Common myeloid progenitor, CD34-positive (primary cell): Measurements from ENCODE around the gene NTSR2.

Experiments
- CTCF ChIA-PET: fragments of 350-600 bp; sonication (Branson Sonifier 250); formaldehyde crosslinking; loops from one replicate; lab custom pipeline; 2021; ENCODE audit warnings: antibody characterized with exemption; lab: Charles Lee
- POLR2A ChIA-PET: fragments of 350-600 bp; sonication (Branson Sonifier 250); formaldehyde crosslinking; loops from one replicate; lab custom pipeline; 2021; ENCODE audit warnings: antibody characterized with exemption; lab: Charles Lee
- DNase-seq, 3 donors: peaks; one replicate each; pipeline versions ENCODE4 v3.0.0 to v3.0.0-alpha.2; 2013
- H3K27ac ChIP-seq, 2 experiments: 1 replicate in 1 of 2; 2 replicates in 1 of 2; pipeline ENCODE4 v1.7.0; 2013; ENCODE audit warnings: inconsistent platforms in 2 of 2, low read length in 2 of 2, mild to moderate bottlenecking in 2 of 2, low read depth in 1 of 2, moderate library complexity in 1 of 2; ENCODE audit not compliant: severe bottlenecking in 2 of 2, insufficient read depth in 1 of 2, poor library complexity in 1 of 2
- H3K27me3 ChIP-seq, 5 experiments: replicated peaks in 2 of 5; 1 replicate in 3 of 5; 2 replicates in 2 of 5; pipeline versions ENCODE4 v1.6.1 to v1.7.0; 2013; ENCODE audit warnings: low read length in 4 of 5, mild to moderate bottlenecking in 2 of 5, moderate library complexity in 2 of 5, inconsistent platforms in 1 of 5; ENCODE audit not compliant: insufficient read depth in 5 of 5, control insufficient read depth in 4 of 5
- H3K36me3 ChIP-seq, 4 experiments: 1 replicate in 2 of 4; 2 replicates in 2 of 4; pipeline versions ENCODE4 v1.6.1 to v1.7.0; 2013; ENCODE audit warnings: low read length in 3 of 4, control low read depth in 1 of 4, mild to moderate bottlenecking in 1 of 4; ENCODE audit not compliant: control insufficient read depth in 4 of 4, insufficient read depth in 4 of 4
- H3K4me1 ChIP-seq, 4 experiments: 1 replicate in 3 of 4; 2 replicates in 1 of 4; pipeline versions ENCODE4 v1.6.1 to v1.7.1; 2013; ENCODE audit warnings: low read length in 3 of 4, mild to moderate bottlenecking in 3 of 4, control low read depth in 1 of 4, inconsistent platforms in 1 of 4, moderate library complexity in 1 of 4; ENCODE audit not compliant: control insufficient read depth in 4 of 4, insufficient read depth in 4 of 4; ENCODE audit errors: control extremely low read depth in 1 of 4
- H3K4me3 ChIP-seq, 7 experiments: 1 replicate in 4 of 7; 2 replicates in 3 of 7; pipeline versions ENCODE4 v1.5.1 to v1.7.0; 2013; ENCODE audit warnings: mild to moderate bottlenecking in 7 of 7, low read length in 6 of 7, moderate library complexity in 6 of 7, inconsistent platforms in 2 of 7, low read depth in 2 of 7, control low read depth in 1 of 7; ENCODE audit not compliant: insufficient read depth in 4 of 7, control insufficient read depth in 1 of 7; ENCODE audit errors: extremely low read depth in 1 of 7
- H3K9me3 ChIP-seq, 5 experiments: 1 replicate in 4 of 5; 2 replicates in 1 of 5; pipeline versions ENCODE4 v1.6.1 to v1.7.1; 2013; ENCODE audit warnings: low read length in 4 of 5, mild to moderate bottlenecking in 2 of 5, inconsistent platforms in 1 of 5, low read depth in 1 of 5, moderate library complexity in 1 of 5; ENCODE audit not compliant: control insufficient read depth in 4 of 5, insufficient read depth in 2 of 5; ENCODE audit errors: control extremely low read depth in 1 of 5
- WGBS: methylation state at CpG from one replicate; pipeline ENCODE4 v1.1.5; 2013; ENCODE audit not compliant: insufficient coverage; 5-methylcytosine and 5-hydroxymethylcytosine counted together

The NTSR2 gene

DNA sequence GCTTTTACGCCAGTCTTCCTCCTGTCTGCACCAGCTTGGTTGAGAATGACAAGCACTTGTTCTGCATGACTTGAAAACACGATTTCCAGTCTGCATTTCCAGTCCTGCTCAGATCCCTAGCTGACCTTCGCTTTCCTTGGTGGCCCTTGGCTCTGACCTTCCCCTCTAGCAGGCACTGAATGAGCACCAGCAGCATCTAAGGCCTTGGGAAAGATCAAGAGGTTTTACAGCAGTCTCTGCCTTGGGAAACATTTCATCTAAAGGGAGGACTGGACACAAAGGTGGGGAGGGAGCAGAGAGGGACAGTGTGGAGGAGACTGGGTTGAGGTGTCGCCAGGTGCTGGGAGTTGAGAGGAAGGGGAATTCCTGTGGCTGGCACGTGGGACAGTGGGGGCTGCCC is 30.5 kb downstream of the NTSR2 start:
- Histone ChIP-seq H3K27me3 (peaks cover 0 to 9% (median 0%) of the 10 kb centered on the region in 5 experiments), H3K27ac (no peak overlapping the region), H3K4me3 (no peak overlapping the region), H3K9me3 (no peaks in the 10 kb centered on the region), H3K4me1 (no peaks in the 10 kb centered on the region), H3K36me3 (no peaks in the 10 kb centered on the region)
- 95% methylated on average over 4 of the region's 5 CpGs for WGBS
- ChIA-PET POLR2A (interaction anchor here (0.6 kb wide), 1 partner anchor 1113 kb away, joined by 3 read pairs; no protein-coding TSS in a partner anchor), CTCF (no interaction called here)
- no peak for DNase-seq

DNA sequence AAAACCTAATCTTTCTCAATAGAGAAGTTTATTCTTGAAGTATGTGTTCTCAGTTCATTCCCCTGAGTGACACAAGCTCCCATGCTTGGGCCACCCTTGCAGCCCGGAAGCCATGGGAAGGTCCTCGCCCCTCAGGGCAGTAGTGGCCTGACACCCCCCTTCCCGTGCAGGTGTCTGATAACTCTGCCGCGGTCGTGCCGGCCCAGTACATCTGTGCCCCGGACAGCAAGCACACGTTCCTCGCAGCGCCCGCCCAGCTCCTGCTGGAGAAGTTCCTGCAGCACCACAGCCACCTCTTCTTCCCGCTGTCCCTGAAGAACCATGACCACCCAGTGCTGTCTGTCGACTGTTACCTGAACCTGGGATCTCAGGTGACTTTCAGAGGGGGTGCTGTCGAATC is 32.4 kb downstream of the NTSR2 start:
- H3K27ac ChIP-seq: no peak overlapping the region
- CTCF ChIA-PET: interaction anchor here (0.8 kb wide), 1 partner anchor 13 kb away, joined by 3 read pairs; no protein-coding TSS in a partner anchor

DNA sequence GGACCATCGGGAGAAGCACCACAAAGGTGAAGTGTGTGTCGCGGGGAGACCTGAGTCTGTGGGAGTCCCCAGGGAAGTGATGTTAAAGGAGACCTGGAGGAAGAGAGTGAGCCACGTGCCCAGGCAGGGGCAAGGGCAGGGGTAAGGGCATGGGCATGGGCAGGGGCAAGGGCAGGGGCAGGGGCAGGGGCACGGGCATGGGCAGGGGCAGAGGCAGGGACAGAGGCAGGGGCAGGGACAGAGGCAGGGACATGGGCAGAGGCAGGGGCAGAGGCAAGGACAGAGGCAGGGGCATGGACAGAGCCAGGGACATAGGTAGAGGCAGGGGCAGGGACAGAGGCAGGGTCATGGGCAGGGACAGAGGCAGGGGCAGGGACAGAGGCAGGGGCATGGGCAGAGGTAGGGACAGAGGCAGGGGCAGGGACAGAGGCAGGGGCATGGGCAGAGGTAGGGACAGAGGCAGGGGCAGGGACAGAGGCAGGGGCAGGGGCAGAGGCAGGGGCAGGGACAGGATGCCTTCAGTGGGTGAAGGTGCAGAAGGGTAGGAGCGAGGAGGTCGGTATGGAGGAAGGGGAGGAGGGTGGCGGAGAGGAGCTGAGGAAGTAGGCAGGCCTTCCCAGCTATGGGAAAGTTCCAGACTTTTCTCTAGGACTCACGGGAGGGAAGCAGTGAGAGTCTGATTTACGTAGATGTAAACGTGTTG is 33.3 kb downstream of the NTSR2 start:
- DNase-seq: no peak
- POLR2A ChIA-PET: no interaction called here
- no peaks in the 10 kb centered on the region for H3K4me1 ChIP-seq
- H3K9me3 ChIP-seq: no peaks in the 10 kb centered on the region
- H3K36me3 ChIP-seq: no peaks in the 10 kb centered on the region
- H3K27ac ChIP-seq: no peak overlapping the region
- peaks cover 0 to 9% (median 0%) of the 10 kb centered on the region in 5 experiments for H3K27me3 ChIP-seq
- CTCF ChIA-PET: interaction anchor here (0.8 kb wide), 1 partner anchor 12 kb away, joined by 3 read pairs; no protein-coding TSS in a partner anchor
- WGBS: 60% methylated on average over 11 of the region's 11 CpGs
- H3K4me3 ChIP-seq: no peak overlapping the region

More for the DNA sequence above, 32.4 kb downstream of the NTSR2 start:
- Histone ChIP-seq H3K9me3 (no peaks in the 10 kb centered on the region), H3K27me3 (peaks cover 0 to 9% (median 0%) of the 10 kb centered on the region in 5 experiments), H3K4me3 (no peak overlapping the region), H3K4me1 (no peaks in the 10 kb centered on the region), H3K36me3 (no peaks in the 10 kb centered on the region)
- 96% methylated on average over 15 of the region's 15 CpGs for WGBS
- POLR2A ChIA-PET: no interaction called here
- no peak for DNase-seq

DNA sequence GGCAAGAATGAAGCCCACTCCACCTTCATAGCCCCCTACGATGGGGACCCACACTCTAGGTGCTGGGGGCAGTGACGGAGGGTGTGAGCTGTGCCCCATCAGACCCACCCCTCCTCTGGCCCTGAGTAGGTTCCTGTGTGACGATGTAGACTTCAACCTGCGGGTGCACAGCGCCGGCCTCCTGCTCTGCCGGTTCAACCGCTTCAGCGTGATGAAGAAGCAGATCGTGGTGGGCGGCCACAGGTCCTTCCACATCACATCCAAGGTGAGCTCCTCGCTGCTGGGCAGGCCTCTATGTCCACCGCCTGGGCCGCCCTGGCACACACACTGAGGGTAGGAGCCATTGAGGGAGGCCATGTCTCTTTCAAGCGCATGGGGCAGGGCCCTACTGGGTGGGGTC is 34.9 kb downstream of the NTSR2 start:
- no peaks in the 10 kb centered on the region for H3K4me1 ChIP-seq
- ChIA-PET POLR2A (no interaction called here), CTCF (no interaction called here)
- WGBS: 96% methylated on average over 15 of the region's 15 CpGs
- peaks cover 0 to 9% (median 0%) of the 10 kb centered on the region in 5 experiments for H3K27me3 ChIP-seq
- no peak overlapping the region for H3K27ac ChIP-seq
- no peak overlapping the region for H3K4me3 ChIP-seq
- H3K36me3 ChIP-seq: no peaks in the 10 kb centered on the region
- no peaks in the 10 kb centered on the region for H3K9me3 ChIP-seq
- no peak for DNase-seq

DNA sequence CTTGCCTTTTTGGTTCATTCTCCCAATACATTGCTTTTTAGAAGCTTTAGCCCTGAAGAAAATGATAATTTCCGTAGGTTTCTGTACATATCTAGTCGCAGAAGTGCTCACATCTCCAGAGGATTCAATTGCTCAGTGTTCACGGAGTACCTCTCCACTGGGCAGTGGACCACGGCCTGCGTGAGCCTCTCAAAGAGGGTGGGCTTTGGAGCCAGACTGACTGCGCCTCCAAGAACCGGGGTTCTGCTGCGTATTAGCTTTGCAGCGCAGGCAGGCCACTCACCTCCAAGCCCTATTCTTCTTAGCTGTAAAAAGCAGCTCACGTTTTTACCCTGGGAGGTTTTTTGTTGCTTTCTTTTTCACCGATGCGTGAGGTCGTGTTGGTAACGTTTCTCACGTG is 35.4 kb downstream of the NTSR2 start:
- no peak overlapping the region for H3K4me3 ChIP-seq
- DNase-seq: no peak
- 92% methylated on average over 15 of the region's 15 CpGs for WGBS
- POLR2A ChIA-PET: no interaction called here
- no peaks in the 10 kb centered on the region for H3K9me3 ChIP-seq
- no peaks in the 10 kb centered on the region for H3K36me3 ChIP-seq
- no peak overlapping the region for H3K27ac ChIP-seq
- H3K27me3 ChIP-seq: peaks cover 0 to 9% (median 0%) of the 10 kb centered on the region in 5 experiments
- H3K4me1 ChIP-seq: no peaks in the 10 kb centered on the region
- CTCF ChIA-PET: interaction anchor here (0.6 kb wide), 1 partner anchor 486 kb away, joined by 3 read pairs; no protein-coding TSS in a partner anchor

DNA sequence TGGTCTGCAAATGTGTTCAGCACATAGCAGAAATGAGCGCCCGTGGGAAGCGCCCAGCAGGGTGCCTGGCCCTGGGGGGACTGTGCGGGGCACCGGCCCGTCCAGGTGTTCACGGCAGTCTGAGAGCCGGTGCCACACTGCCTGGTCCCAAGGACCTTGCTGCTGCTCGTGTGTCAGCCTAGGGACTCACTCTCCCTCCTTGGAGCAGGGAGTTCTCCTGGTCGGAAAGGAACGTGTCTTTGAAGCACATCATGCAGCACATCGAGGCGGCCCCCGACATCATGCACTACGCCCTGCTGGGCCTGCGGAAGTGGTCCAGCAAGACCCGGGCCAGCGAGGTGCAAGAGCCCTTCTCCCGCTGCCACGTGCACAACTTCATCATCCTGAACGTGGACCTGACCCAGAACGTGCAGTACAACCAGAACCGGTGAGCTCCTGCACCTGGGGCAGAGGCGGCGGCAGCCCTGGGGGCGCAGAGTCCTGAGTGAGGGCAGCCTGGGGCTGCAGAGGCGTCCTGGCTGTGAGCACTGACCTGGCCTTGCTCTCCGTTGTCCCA is 36.0 kb downstream of the NTSR2 start:
- ChIA-PET CTCF (interaction anchor here (0.6 kb wide), 1 partner anchor 485 kb away, joined by 3 read pairs; no protein-coding TSS in a partner anchor), POLR2A (no interaction called here)
- no peak for DNase-seq
- no peaks in the 10 kb centered on the region for H3K36me3 ChIP-seq
- no peaks in the 10 kb centered on the region for H3K9me3 ChIP-seq
- no peaks in the 10 kb centered on the region for H3K4me1 ChIP-seq
- H3K27me3 ChIP-seq: peaks cover 0 to 9% (median 0%) of the 10 kb centered on the region in 5 experiments
- no peak overlapping the region for H3K27ac ChIP-seq
- 96% methylated on average over 27 of the region's 28 CpGs for WGBS
- no peak overlapping the region for H3K4me3 ChIP-seq

DNA sequence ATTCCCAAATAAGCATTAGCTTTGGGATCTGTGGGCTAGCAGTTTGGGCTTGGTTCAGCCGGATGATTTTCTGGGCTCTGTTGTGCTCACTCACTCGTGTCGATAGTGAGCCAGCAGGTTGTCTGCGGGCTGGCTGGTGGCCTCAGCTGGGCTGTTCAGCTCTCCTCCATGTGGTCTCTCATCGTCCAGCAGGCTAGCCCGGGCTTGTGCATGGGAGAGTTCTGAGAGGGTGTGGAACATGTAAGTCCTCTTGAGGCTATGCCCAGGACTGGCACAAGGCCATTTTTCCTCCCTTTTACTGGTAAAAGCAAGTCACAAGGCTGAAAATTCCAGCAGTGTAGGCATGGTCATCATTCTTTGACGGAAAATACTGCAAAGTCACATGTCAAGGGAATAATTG is 38.5 kb downstream of the NTSR2 start:
- WGBS: 79% methylated on average over 6 of the region's 7 CpGs
- CTCF ChIA-PET: interaction anchor here (1.2 kb wide), 1 partner anchor 25 kb away, joined by 3 read pairs; no protein-coding TSS in a partner anchor
- H3K27ac ChIP-seq: no peak overlapping the region
- H3K4me3 ChIP-seq: no peak overlapping the region
- no peaks in the 10 kb centered on the region for H3K4me1 ChIP-seq
- H3K9me3 ChIP-seq: peaks cover 0 to 11% (median 6%) of the 10 kb centered on the region in 5 experiments
- POLR2A ChIA-PET: no interaction called here
- H3K27me3 ChIP-seq: no peaks in the 10 kb centered on the region
- DNase-seq: no peak
- H3K36me3 ChIP-seq: no peaks in the 10 kb centered on the region
